RCC 7860 (cell line): ENCODE results near the gene CYP27B1.
A peak's percentile ranks its signal among the peaks of the same experiment; 100 is the strongest.

Source experiments
- DNase-seq: peaks from one replicate; pipeline ENCODE4 v3.0.0-alpha.2; 2015; ENCODE audit warnings: low spot score
- FAIRE-seq: peaks from 2 replicates; lab custom pipeline; 2012; peaks lifted over from hg19 to GRCh38; lab: Jason Lieb, UNC

Gene CYP27B1

DNA sequence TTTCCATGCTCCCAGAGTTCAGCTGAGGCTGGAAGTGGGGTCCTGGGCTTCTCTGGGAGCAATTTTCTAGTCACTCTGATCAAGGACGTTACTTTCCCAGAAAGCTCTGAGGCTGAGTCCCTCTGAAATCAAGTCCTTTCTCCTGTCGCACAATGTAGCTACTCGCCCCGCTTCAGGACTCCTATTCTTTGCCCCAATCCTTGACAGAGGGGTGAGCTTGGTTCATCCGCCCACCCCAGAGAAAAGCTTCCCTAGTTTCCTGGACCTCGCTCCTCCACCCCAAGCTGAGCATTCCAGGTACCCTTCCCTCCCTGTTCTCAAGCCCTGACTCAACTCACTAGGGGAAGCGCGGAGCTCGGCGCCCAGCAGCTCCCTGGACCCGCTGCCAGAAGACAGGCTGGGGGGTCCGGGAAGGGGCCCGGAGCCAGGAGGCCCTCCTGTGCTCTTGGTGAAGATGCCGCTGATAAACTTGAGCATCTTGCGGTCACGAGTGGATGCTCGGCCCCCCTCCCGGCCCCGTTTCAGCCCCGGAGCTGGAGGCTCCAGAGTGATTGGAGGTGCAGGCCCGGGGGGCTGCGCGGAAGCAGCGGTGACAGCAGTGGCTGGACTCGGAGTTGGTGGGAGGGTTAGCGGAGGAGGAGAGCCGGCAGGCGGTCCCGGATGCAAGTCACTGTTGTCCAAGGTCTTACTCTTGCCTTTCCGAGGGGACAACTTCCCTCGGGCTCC lies 30.0 kb downstream of the CYP27B1 start:
- DNase-seq (no peak), FAIRE-seq (no peak)

- FAIRE-seq (no peak), DNase-seq (no peak)
Observed at GRCh38 chr12:57735952-57736740, 30.7 kb downstream of the CYP27B1 start.

GRCh38 chr12:57735198-57735855 lies 31.6 kb downstream of the CYP27B1 start:
- FAIRE-seq (no peak), DNase-seq (no peak)

- FAIRE-seq: no peak
Observed at GRCh38 chr12:57734591-57734990, 32.3 kb downstream of the CYP27B1 start.

DNA sequence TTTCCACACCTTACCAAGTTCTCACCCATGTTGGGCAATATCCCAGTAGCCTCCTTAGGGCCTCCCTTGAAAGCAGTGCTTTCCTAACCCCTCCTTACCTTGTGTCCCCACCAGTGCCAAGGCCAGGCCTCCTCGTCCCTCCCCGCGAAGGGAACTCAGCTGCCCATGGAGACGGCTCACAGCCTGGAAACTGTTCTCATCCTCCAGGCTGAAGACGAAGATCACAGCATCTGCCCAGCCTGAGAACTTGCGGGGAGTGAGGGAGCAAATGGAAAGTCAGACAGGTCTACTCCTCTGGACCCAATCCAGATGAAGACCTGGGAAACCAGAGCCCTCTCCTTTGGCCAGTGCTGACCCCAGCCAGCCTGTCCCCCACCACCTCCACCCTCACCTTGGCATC lies 33.0 kb downstream of the CYP27B1 start:
- DNase-seq (no peak), FAIRE-seq (no peak)

More at GRCh38 chr12:57734591-57734990, 32.3 kb downstream of the CYP27B1 start:
- DNase-seq: no peak

GRCh38 chr12:57732726-57733593 lies 33.9 kb downstream of the CYP27B1 start:
- DNase-seq (no peak), FAIRE-seq (no peak)

DNA sequence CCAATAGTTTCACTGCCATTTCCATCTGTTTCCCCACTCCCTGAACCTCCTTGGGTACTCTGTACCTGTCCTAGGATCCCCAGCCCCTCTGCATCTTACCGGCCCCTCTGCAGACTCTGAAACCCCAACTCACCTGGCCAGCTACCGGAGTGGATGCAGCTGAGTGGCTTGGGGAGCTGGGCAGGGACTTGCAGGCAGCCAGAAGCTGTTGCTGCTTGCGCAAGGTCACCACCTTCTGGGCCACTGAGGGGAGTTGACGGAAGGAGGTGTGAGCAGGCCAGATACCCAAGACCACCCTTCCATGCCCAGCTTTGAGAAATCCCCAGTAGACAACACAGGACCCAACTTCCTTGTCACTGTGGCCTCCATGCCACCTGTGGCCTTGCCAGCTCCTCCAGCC lies 34.6 kb downstream of the CYP27B1 start:
- FAIRE-seq: no peak

DNA sequence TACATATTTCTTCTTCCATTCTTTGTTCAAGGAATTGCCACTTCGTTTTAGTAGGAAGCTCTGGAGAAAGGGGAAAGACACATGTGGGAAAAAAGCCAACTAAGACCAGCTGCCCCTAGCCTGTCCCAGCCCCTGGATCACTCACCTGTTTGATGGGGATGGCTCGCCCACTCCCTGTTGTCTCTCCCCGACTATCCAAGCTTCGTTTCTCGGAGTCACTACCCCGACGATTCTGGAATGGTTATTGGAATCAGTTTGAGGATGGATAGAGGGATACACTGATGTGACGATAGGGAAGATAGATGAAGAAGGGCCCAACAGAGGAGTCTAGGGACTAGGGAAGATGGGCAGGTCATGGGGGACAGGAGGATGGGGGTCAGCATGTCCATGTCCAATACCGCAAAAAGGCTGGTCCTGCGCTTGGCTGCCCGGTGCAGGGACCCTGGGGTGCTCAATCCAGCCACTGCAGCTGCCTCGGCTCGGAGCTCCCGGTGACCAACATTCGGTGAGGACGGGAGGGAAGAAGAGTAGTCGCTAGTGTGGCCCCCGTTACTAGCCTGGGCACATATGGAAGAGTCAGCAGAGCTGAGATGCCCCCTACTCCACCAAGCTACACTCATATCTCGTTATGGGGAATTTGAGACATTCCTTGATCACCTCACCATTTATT lies 35.3 kb downstream of the CYP27B1 start:
- no peak for DNase-seq
- no peak for FAIRE-seq

More for the DNA sequence above, 34.6 kb downstream of the CYP27B1 start:
- no peak for DNase-seq

DNA sequence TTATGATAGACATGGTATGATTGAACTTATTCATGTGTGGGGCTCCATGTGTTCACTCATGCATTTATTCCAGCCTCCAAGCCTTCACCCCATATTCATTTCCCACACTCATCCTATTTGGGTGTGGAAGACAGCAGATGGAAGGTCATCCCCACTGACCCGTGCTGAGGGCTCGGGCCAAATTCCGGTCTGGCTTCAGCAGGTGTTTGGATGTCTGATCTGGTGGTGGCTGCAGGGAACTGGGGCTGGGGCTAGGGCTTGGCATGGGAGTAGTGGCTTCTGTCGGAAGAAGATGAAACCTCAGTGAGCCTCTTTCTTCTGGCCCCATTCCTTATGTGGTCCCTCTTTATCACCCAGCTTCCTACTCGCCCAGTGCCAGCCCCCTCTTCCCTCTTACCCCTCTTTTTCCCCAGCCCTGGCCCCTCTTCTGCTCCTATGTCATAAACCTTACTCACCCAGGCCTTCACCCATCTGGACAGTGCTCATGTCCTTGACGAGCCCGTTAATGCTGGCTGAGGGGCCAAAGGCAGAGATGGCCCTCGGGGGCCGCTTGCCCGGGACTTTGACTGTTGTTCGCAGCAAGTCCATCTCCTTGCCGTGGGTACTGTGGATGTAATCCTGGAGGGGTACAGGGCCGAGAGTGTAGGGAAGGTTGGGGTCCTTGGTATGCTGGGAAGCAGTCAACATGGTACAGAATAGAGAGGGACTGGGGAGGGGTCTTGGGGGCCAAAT lies 36.4 kb downstream of the CYP27B1 start:
- FAIRE-seq: no peak
- no peak for DNase-seq

- FAIRE-seq: no peak
- no peak for DNase-seq
Observed at GRCh38 chr12:57729321-57729844, 37.5 kb downstream of the CYP27B1 start.

- DNase-seq (no peak), FAIRE-seq (no peak)
Observed at GRCh38 chr12:57727758-57728395, 39.0 kb downstream of the CYP27B1 start.

DNA sequence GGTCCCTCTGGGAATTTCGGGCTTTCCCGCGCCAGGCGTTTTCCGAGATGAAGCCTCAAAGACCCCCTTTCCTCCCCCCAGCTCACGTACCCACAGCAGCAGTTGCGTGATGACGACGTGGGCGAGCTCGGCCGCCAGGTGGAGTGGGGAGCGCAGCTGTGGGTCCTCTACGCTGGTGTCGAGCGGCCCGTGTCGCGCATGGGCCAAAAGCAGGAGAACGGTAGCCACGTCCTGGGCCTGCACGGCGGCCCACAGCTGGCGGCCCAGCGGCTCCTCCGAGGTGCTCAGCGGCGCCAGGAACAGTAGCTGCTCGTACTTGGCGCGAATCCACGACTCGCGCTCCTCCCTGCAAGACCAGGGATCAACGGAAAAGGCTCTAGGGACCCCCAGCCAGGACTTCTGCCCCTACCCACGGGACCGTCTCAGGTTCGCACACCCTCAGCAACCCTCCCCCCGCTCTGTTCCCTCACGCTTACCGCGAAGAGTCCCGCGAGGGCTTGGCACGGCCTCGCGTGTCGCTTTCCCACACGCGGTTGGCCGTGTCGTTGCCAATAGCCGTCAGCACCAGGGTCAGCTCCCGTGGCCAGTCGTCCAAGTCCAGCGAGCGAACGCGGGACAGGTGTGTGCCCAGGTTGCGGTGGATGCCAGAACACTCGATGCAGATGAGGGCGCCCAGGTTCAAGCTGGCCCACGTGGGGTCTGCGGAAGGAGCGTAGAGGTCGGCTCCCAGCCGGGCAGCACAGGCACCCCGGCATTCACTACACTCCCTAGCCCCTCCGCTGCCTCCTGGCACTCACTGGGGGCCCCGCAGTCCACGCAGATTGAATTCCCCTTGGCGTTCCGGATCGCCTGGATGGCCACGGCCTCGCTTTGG lies 39.8 kb downstream of the CYP27B1 start:
- FAIRE-seq: no peak

GRCh38 chr12:57726151-57726883 lies 40.6 kb downstream of the CYP27B1 start:
- no peak for FAIRE-seq
- DNase-seq: peak; percentile 69

More for the DNA sequence above, 39.8 kb downstream of the CYP27B1 start:
- no peak for DNase-seq

DNA sequence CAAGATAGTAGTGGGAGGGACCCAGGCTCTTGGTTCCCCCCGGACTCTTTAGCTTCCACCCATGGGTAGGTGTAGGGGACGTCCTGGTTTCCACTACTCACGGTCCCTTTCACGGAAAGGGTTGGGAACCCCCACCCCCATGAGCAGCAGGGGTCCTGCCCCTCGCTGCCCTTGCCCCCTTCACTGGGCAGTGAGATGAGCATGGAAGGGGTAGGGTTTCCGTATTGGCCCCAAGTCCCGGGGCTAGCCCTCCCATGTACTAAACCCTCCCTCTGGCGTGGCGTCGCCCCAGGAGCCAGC lies 41.1 kb downstream of the CYP27B1 start:
- FAIRE-seq (no peak), DNase-seq (no peak)

DNA sequence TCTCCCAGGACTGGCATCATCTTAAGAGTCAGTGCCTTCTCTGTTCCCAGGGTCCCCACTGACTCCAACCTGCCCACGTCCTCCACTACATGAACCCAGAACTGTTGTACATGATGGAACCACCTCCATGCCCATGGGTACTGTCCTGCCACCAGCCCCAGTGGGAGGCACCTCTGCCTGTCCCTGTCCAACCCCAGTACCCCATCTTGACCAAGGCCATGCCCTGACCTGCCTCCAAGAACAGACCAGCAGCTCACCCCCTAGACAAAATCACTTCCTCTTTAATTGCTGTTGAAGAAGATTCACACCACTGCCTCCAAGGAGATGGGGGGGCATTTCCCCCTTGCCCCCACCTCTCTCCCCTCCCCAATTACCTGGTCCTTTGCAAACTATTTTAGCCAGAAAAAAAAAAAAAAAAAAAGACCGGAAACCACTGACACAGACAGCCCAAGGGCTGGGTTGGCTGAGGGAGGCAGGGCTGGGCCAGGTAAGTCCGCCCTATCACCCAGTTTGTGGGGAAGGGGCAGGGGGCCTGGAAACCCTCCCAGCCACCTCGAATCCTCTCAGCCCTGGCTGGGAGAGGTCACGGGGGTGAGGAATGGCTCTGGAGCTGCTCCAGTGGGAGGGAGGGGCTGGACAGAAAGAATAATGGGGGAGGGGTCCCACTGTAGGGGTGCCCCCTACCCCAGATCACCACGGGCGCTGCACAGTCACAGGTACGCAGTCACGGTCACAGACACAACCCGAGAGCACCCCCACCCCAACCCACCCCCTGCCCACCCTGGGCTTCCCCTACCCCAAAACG lies 41.7 kb downstream of the CYP27B1 start:
- DNase-seq (no peak), FAIRE-seq (no peak)
